H1 (cell line): ENCODE results near the gene COQ8A. TPM values are rescaled to one million over a fixed set of nuclear protein-coding genes. Genes with fewer than 3 reads are reported as not detected.

Experiments
- CTCF ChIA-PET: fragments of 300-600 bp; sonication (Branson Sonifier 250); formaldehyde crosslinking; loops from one replicate; lab custom pipeline; 2021; ENCODE audit not compliant: partially characterized antibody; lab: Charles Lee
- POLR2A ChIA-PET: fragments of 300-600 bp; sonication (Branson Sonifier 250); formaldehyde crosslinking; loops from one replicate; lab custom pipeline; 2021; ENCODE audit warnings: inconsistent platforms; ENCODE audit not compliant: partially characterized antibody; lab: Charles Lee
- DNase-seq, 2 experiments: peaks; one replicate each; pipeline versions ENCODE4 v3.0.0 to v3.0.0-alpha.2; 2010 to 2022; ENCODE audit warnings: low spot score in 2 of 2, low read depth in 1 of 2, mixed read lengths in 1 of 2
- FAIRE-seq: peaks from 2 replicates; lab custom pipeline; 2011; peaks lifted over from hg19 to GRCh38; lab: Jason Lieb, UNC
- H2AFZ ChIP-seq: 2 replicates; pipeline ENCODE4 v1.8.1; 2012; ENCODE audit warnings: low read length, inconsistent platforms
- H2AK5ac ChIP-seq: 2 replicates; pipeline ENCODE4 v1.6.1; 2013; ENCODE audit warnings: low read depth, low read length
- H2BK120ac ChIP-seq: replicated peaks from 2 replicates; pipeline ENCODE3; 2013; ENCODE audit warnings: low read depth, low read length, inconsistent platforms
- H2BK12ac ChIP-seq: 2 replicates; pipeline ENCODE4 v1.6.1; 2013; ENCODE audit warnings: low read depth, low read length
- H2BK15ac ChIP-seq: 2 replicates; pipeline ENCODE4 v1.6.1; 2013; ENCODE audit warnings: low read length
- H2BK20ac ChIP-seq: 2 replicates; pipeline ENCODE4 v1.6.1; 2013; ENCODE audit warnings: low read length
- H2BK5ac ChIP-seq: 2 replicates; pipeline ENCODE4 v1.6.1; 2013; ENCODE audit warnings: low read depth, low read length
- H3K14ac ChIP-seq: 2 replicates; pipeline ENCODE4 v1.6.1; 2013; ENCODE audit warnings: inconsistent platforms; ENCODE audit not compliant: insufficient read length
- H3K18ac ChIP-seq: 2 replicates; pipeline ENCODE4 v1.6.1; 2013; ENCODE audit warnings: low read length; ENCODE audit errors: extremely low read depth
- H3K23ac ChIP-seq: 2 replicates; pipeline ENCODE4 v1.6.1; 2013; ENCODE audit warnings: inconsistent platforms; ENCODE audit not compliant: insufficient read length
- H3K23me2 ChIP-seq: 2 replicates; pipeline ENCODE4 v1.6.1; 2013; ENCODE audit warnings: low read depth, low read length
- H3K27ac ChIP-seq: 2 replicates; pipeline ENCODE4 v1.6.1; 2011; ENCODE audit warnings: low read depth, low read length, inconsistent platforms
- H3K27me3 ChIP-seq, 4 experiments: replicated peaks in 1 of 4; 1 replicate in 1 of 4; 2 replicates in 3 of 4; pipeline versions ENCODE4 v1.6.1 to v1.8.1; 2011 to 2013; ENCODE audit warnings: low read length in 3 of 4, mild to moderate bottlenecking in 3 of 4, inconsistent platforms in 2 of 4, mixed read lengths in 2 of 4, moderate library complexity in 1 of 4; ENCODE audit not compliant: control insufficient read depth in 3 of 4, insufficient read depth in 3 of 4; ENCODE audit errors: extremely low read depth in 1 of 4
- H3K36me3 ChIP-seq, 4 experiments: 2 replicates each; pipeline versions ENCODE4 v1.6.1 to v1.8.1; 2011 to 2013; ENCODE audit warnings: mild to moderate bottlenecking in 4 of 4, low read length in 3 of 4, moderate library complexity in 2 of 4, control low read depth in 1 of 4, inconsistent platforms in 1 of 4; ENCODE audit not compliant: insufficient read depth in 4 of 4, control insufficient read depth in 2 of 4
- H3K4ac ChIP-seq: replicated peaks from 2 replicates; pipeline ENCODE3; 2013; ENCODE audit warnings: low read length, low read depth, mixed read lengths, inconsistent platforms; ENCODE audit not compliant: insufficient read length
- H3K4me1 ChIP-seq, 4 experiments: replicated peaks in 1 of 4; 1 replicate in 1 of 4; 2 replicates in 3 of 4; pipeline versions ENCODE4 v1.6.1 to v1.8.1; 2011 to 2013; ENCODE audit warnings: low read length in 3 of 4, inconsistent platforms in 2 of 4, mixed read lengths in 1 of 4; ENCODE audit not compliant: insufficient read depth in 4 of 4, control insufficient read depth in 3 of 4
- H3K4me2 ChIP-seq, 2 experiments: 2 replicates each; pipeline versions ENCODE4 v1.6.1 to v1.8.1; 2011 to 2013; ENCODE audit warnings: low read depth in 2 of 2, low read length in 2 of 2, control low read depth in 1 of 2, inconsistent platforms in 1 of 2, mild to moderate bottlenecking in 1 of 2; ENCODE audit not compliant: insufficient read depth in 1 of 2
- H3K4me3 ChIP-seq, 4 experiments: fragments of 200-600, 300-600 bp in 1 of 4; sonication (generic), shearing (Covaris generic), sonication (Bioruptor Twin) in 1 of 4; 2 replicates each; pipeline versions ENCODE4 v1.5.1 to v1.8.1; 2011 to 2016; ENCODE audit warnings: low read length in 4 of 4, low read depth in 3 of 4, control low read depth in 2 of 4, inconsistent platforms in 2 of 4, mild to moderate bottlenecking in 2 of 4, mixed read lengths in 1 of 4, moderate library complexity in 1 of 4; ENCODE audit not compliant: insufficient read depth in 2 of 4; ENCODE audit errors: extremely low read depth in 1 of 4
- H3K56ac ChIP-seq: replicated peaks from 2 replicates; pipeline ENCODE3; 2013; ENCODE audit warnings: low read depth, mild to moderate bottlenecking, mixed read lengths, low read length, inconsistent platforms; ENCODE audit not compliant: insufficient read length
- H3K79me1 ChIP-seq: 2 replicates; pipeline ENCODE4 v1.6.1; 2013; ENCODE audit warnings: low read depth, low read length, control low read depth
- H3K79me2 ChIP-seq, 2 experiments: 2 replicates each; pipeline versions ENCODE4 v1.6.1 to v1.8.1; 2012 to 2013; ENCODE audit warnings: low read length in 2 of 2, mild to moderate bottlenecking in 2 of 2, inconsistent platforms in 1 of 2; ENCODE audit not compliant: insufficient read depth in 2 of 2, control insufficient read depth in 1 of 2
- H3K9ac ChIP-seq, 4 experiments: replicated peaks in 1 of 4; 1 replicate in 1 of 4; 2 replicates in 3 of 4; pipeline versions ENCODE4 v1.6.1 to v1.8.1; 2011 to 2013; ENCODE audit warnings: low read depth in 3 of 4, low read length in 3 of 4, control low read depth in 2 of 4, mild to moderate bottlenecking in 2 of 4, moderate library complexity in 2 of 4, inconsistent platforms in 1 of 4; ENCODE audit errors: extremely low read depth in 1 of 4
- H3K9me3 ChIP-seq, 2 experiments: 2 replicates each; pipeline versions ENCODE4 v1.6.1 to v1.8.1; 2012 to 2013; ENCODE audit warnings: mild to moderate bottlenecking in 2 of 2, moderate library complexity in 2 of 2, control low read depth in 1 of 2, inconsistent platforms in 1 of 2, low read depth in 1 of 2, low read length in 1 of 2, mixed read lengths in 1 of 2; ENCODE audit not compliant: insufficient read depth in 2 of 2
- H4K20me1 ChIP-seq, 2 experiments: replicated peaks in 1 of 2; 2 replicates each; pipeline versions ENCODE3 to v1.8.1; 2011 to 2013; ENCODE audit warnings: inconsistent platforms in 2 of 2, low read length in 2 of 2, mild to moderate bottlenecking in 1 of 2; ENCODE audit not compliant: insufficient read depth in 2 of 2, control insufficient read depth in 1 of 2
- H4K5ac ChIP-seq: 2 replicates; pipeline ENCODE4 v1.6.1; 2013; ENCODE audit warnings: low read length, low read depth, mixed read lengths, inconsistent platforms; ENCODE audit not compliant: insufficient read length
- H4K8ac ChIP-seq: 2 replicates; pipeline ENCODE4 v1.8.0; 2013; ENCODE audit warnings: mild to moderate bottlenecking, moderate library complexity, low read length, inconsistent platforms; ENCODE audit not compliant: insufficient read depth; ENCODE audit errors: extremely low read depth
- H4K91ac ChIP-seq: replicated peaks from 2 replicates; pipeline ENCODE3; 2013; ENCODE audit warnings: low read length, mixed read lengths, inconsistent platforms; ENCODE audit not compliant: insufficient read length
- HDAC2 ChIP-seq, 2 experiments: fragments of 300-600 bp in 1 of 2; sonication (generic) in 1 of 2; IDR thresholded peaks; 2 replicates each; pipeline ENCODE4 v1.6.1; 2011 to 2012; ENCODE audit warnings: low read depth in 2 of 2, low read length in 2 of 2, mild to moderate bottlenecking in 2 of 2, moderate library complexity in 2 of 2, borderline replicate concordance in 1 of 2, inconsistent platforms in 1 of 2
- POU5F1 ChIP-seq: IDR thresholded peaks from 2 replicates; pipeline ENCODE4 v1.6.1; 2011; ENCODE audit warnings: low read depth, mild to moderate bottlenecking, low read length, moderate library complexity
- SIRT6 ChIP-seq: IDR thresholded peaks from one replicate; pipeline ENCODE4 v1.7.1; 2012; ENCODE audit warnings: low read length, inconsistent platforms
- SP2 ChIP-seq: IDR thresholded peaks from 2 replicates; pipeline ENCODE4 v1.6.1; 2012; ENCODE audit warnings: mild to moderate bottlenecking, low read length, inconsistent platforms
- WGBS, 2 experiments: shearing (Covaris generic) in 1 of 2; methylation state at CpG; one replicate each; pipeline versions ENCODE4 v1.1.6 to v1.1.7; 2013 to 2015; ENCODE audit warnings: low lambda C conversion rate in 2 of 2, mixed read lengths in 2 of 2, inconsistent platforms in 1 of 2, low coverage in 1 of 2, missing lambda C conversion rate in 1 of 2; ENCODE audit not compliant: insufficient replicate concordance in 2 of 2, insufficient coverage in 1 of 2, insufficient read length in 1 of 2; ENCODE audit errors: extremely low coverage in 1 of 2, missing lambda C conversion rate in 1 of 2; 5-methylcytosine and 5-hydroxymethylcytosine counted together
- polyA plus RNA-seq, 7 experiments: library from polyadenylated mRNA; depleted of rRNA in 3 of 7; stranded (reverse) in 5 of 7; unstranded in 2 of 7; fragments of >200 nt in 5 of 7; fragments of 200-250 nt in 2 of 7; gene quantifications; 1 replicate in 5 of 7; 2 replicates in 1 of 7; 4 replicates in 1 of 7; pipeline versions ENCODE4 v1.2.1 to v1.2.3, GENCODE V29; 2011 to 2013; ENCODE audit warnings: missing spikeins in 2 of 7, mixed read lengths in 2 of 7
- total RNA-seq: library from RNA; stranded (reverse); fragmentation: NEBNext Ultra II Directional; extraction: Animal tissue kit (Norgen Biotek cat#: 25700); gene quantifications from 2 replicates; pipeline ENCODE4 v1.2.1, GENCODE V29; 2021

COQ8A gene
- total and polyA plus RNA-seq, 2 of the 8 experiments (the other 6 are each of a cell fraction or from before 2014, with no cell fraction given), result 28.5 to 38.9 TPM

DNA sequence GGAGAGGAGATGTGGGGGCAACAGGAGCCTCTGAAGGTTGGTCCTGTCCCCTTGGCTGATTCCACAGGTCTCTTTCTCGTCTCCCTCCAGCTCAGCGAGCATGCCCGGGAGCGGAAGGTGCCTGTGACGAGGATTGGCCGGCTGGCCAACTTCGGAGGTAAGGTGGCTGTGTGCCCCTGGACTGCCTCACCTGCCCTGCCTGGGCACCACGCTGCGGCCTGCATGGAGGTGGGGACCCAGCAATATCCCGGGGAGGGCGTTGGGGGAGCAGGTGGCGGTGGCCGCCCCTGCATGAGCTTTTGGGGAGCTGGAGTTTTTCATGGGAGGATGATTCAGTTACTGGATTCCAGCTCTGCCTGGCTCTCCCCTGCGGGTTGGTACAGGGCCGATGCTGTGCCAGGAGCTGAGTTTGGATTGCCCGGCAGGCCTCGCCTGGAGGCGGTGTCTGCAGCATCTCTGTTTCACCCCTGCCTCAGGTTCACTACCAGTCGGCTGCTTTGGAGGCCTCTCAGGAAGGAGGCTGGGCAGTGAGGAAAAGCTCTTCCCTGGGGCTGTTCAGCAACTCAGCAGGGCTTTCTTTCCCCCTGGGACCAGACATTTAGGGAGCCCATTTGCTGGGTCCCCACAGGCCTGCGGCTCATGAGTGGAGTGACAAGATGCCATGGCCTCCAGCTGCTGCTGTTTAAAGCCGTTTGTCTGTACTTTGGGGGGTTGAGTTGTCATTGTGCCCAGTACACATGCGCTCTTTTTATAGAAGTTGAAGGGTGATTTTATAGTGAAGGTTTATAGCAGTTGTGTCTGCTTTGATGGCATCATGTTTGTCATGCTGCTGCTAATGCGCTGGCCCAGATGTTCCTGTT lies 25.7 kb downstream of the COQ8A start:
- no peak overlapping the region for H3K27ac ChIP-seq
- no peak overlapping the region for H2BK12ac ChIP-seq
- H3K23me2 ChIP-seq, result no peaks in the 10 kb centered on the region
- no peak overlapping the region for H2BK5ac ChIP-seq
- H3K4me1 ChIP-seq, result no peaks in the 10 kb centered on the region
- no peak overlapping the region for H4K91ac ChIP-seq
- no peak overlapping the region for H2BK15ac ChIP-seq
- no peak overlapping the region for H3K18ac ChIP-seq
- no peak overlapping the region for H3K23ac ChIP-seq
- H4K5ac ChIP-seq, result no peak overlapping the region
- peaks cover 0 to 5% (median 0%) of the 10 kb centered on the region in 4 experiments; a peak in 3 of 8 replicates for H3K36me3 ChIP-seq
- no peaks in the 10 kb centered on the region for H3K9me3 ChIP-seq
- H3K79me1 ChIP-seq, result peaks cover 6% of the 10 kb centered on the region
- no peaks in the 10 kb centered on the region for H3K27me3 ChIP-seq
- peaks cover 0 to 2% of the 10 kb centered on the region in 2 experiments; a peak in 1 of 4 replicates for H3K79me2 ChIP-seq
- H4K8ac ChIP-seq, result no peak overlapping the region; the same call in 1 of the 2 replicates
- no peak for TF ChIP-seq POU5F1
- no peak for TF ChIP-seq SIRT6
- no peak for TF ChIP-seq SP2
- no peak for TF ChIP-seq HDAC2 (IDR thresholded peaks at IDR 0.05; ENCODE audit: borderline replicate concordance in 1 of 2, low read depth in 2 of 2, low read length in 2 of 2)
- TF ChIP-seq, all 59 proteins: peak for 0
- H3K9ac ChIP-seq, result no peak overlapping the region
- H2BK20ac ChIP-seq, result no peak overlapping the region
- H2BK120ac ChIP-seq, result no peak overlapping the region
- DNase-seq (no peak), FAIRE-seq (no peak)
- H2AK5ac ChIP-seq, result no peak overlapping the region
- no peak overlapping the region for H3K4ac ChIP-seq
- H3K14ac ChIP-seq, result no peak overlapping the region
- 96% methylated on average over 23 of the region's 23 CpGs; no CpG with 5 or more reads in 1 of the 2 experiments for WGBS, 2 experiments
- H4K20me1 ChIP-seq, result peaks cover 0 to 2% of the 10 kb centered on the region in 2 experiments
- no peak overlapping the region for H3K56ac ChIP-seq
- H3K4me2 ChIP-seq, result no peak overlapping the region
- POLR2A ChIA-PET, result no interaction called here
- no peak overlapping the region for H3K4me3 ChIP-seq
- H2AFZ ChIP-seq, result no peak overlapping the region
- CTCF ChIA-PET, result interaction anchor here (0.8 to 1.6 kb wide), 3 partner anchors 9 to 35 kb away, joined by 3 to 4 read pairs (median 3); no protein-coding TSS in a partner anchor
